Mesendoderm (in vitro differentiated cells): ENCODE data around the gene CD248.
"Not testable (repeated sequence)": the region's sequence is repeated elsewhere in the genome, so short reads cannot be mapped to it uniquely, and the experiment has no call there.

Experiments
- DNase-seq: peaks from one replicate; pipeline ENCODE4 v3.0.0; 2013
- H2AK5ac ChIP-seq: 2 replicates; pipeline ENCODE4 v1.6.1; 2013; ENCODE audit warnings: low read length, inconsistent platforms
- H2BK120ac ChIP-seq: 2 replicates; pipeline ENCODE4 v1.6.1; 2013; ENCODE audit warnings: low read depth, mild to moderate bottlenecking, low read length, moderate library complexity, mixed read lengths
- H2BK15ac ChIP-seq: replicated peaks from 2 replicates; pipeline ENCODE4 v1.6.1; 2013; ENCODE audit warnings: low read depth, mild to moderate bottlenecking, moderate library complexity
- H2BK5ac ChIP-seq: 2 replicates; pipeline ENCODE4 v1.6.1; 2013; ENCODE audit warnings: low read length, inconsistent platforms
- H3K18ac ChIP-seq: 2 replicates; pipeline ENCODE4 v1.6.1; 2013; ENCODE audit warnings: mild to moderate bottlenecking, low read length, mixed read lengths
- H3K23ac ChIP-seq: one replicate; pipeline ENCODE4 v1.6.1; 2013; ENCODE audit warnings: low read length
- H3K27ac ChIP-seq: 2 replicates; pipeline ENCODE4 v1.5.1; 2013; ENCODE audit warnings: low read depth, mild to moderate bottlenecking, inconsistent platforms, low read length, moderate library complexity
- H3K27me3 ChIP-seq: 2 replicates; pipeline ENCODE4 v1.6.1; 2013; ENCODE audit warnings: low read length, control low read depth, mild to moderate bottlenecking, inconsistent platforms; ENCODE audit not compliant: insufficient read depth, poor library complexity
- H3K36me3 ChIP-seq: 2 replicates; pipeline ENCODE4 v1.6.1; 2013; ENCODE audit warnings: low read length, inconsistent platforms; ENCODE audit not compliant: control insufficient read depth, insufficient read depth
- H3K4ac ChIP-seq: one replicate; pipeline ENCODE4 v1.6.1; 2013; ENCODE audit warnings: low read depth, mild to moderate bottlenecking, low read length, moderate library complexity
- H3K4me1 ChIP-seq: 2 replicates; pipeline ENCODE4 v1.6.1; 2013; ENCODE audit warnings: low read depth, low read length, inconsistent platforms; ENCODE audit not compliant: control insufficient read depth
- H3K4me2 ChIP-seq: 2 replicates; pipeline ENCODE4 v1.6.1; 2013; ENCODE audit warnings: low read length
- H3K4me3 ChIP-seq: 2 replicates; pipeline ENCODE4 v1.5.1; 2013; ENCODE audit warnings: mild to moderate bottlenecking, low read length
- H3K56ac ChIP-seq: one replicate; pipeline ENCODE4 v1.6.1; 2013; ENCODE audit warnings: low read length
- H3K79me1 ChIP-seq: 2 replicates; pipeline ENCODE4 v1.6.1; 2013; ENCODE audit warnings: low read length, inconsistent platforms
- H3K79me2 ChIP-seq: 2 replicates; pipeline ENCODE4 v1.6.1; 2013; ENCODE audit warnings: mild to moderate bottlenecking, low read length; ENCODE audit not compliant: control insufficient read depth, insufficient read depth
- H3K9ac ChIP-seq: 2 replicates; pipeline ENCODE4 v1.6.1; 2013; ENCODE audit warnings: low read length, inconsistent platforms
- H4K5ac ChIP-seq: one replicate; pipeline ENCODE4 v1.6.1; 2013; ENCODE audit warnings: low read length
- H4K8ac ChIP-seq: one replicate; pipeline ENCODE4 v1.6.1; 2013; ENCODE audit warnings: low read depth, mild to moderate bottlenecking, control low read depth, low read length, moderate library complexity
- WGBS: extraction: QIAGEN DNeasy Blood & Tissue Kit; methylation state at CpG from one replicate; pipeline ENCODE4 v1.1.7; 2013; ENCODE audit warnings: low lambda C conversion rate, missing lambda C conversion rate; ENCODE audit not compliant: insufficient coverage; ENCODE audit errors: extremely low coverage; 5-methylcytosine and 5-hydroxymethylcytosine counted together

CD248 gene

DNA sequence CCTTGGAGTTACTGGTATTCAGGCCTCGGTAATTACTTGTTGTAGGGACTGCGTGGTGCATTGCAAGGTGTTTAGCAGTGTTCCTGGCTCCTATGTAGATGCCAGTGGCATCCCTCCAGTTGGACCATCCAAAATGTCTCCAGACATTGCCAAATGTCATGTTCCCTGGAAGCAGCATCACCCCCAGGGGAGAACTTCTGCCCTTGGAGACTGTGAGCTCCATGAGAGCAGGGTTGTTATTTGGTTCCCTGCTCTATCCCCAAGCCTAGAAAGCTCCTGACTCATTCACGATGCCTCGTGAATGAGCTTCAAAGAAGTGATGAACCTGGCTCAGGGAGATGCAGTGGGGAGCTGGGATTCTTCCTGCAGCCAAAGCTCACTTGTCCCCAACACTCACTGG lies 4.8 kb upstream of the CD248 start:
- Histone ChIP-seq H3K23ac (no peak overlapping the region), H3K36me3 (no peaks in the 10 kb centered on the region), H3K4me2 (no peak overlapping the region), H4K8ac (no peak overlapping the region), H4K5ac (no peak overlapping the region), H3K4ac (no peak overlapping the region), H3K18ac (no peak overlapping the region), H3K4me3 (no peak overlapping the region), H3K79me1 (no peaks in the 10 kb centered on the region), H3K4me1 (peaks cover 13% of the 10 kb centered on the region), H2BK15ac (no peak overlapping the region), H3K56ac (no peak overlapping the region), H2BK120ac (no peak overlapping the region), H3K79me2 (no peaks in the 10 kb centered on the region), H3K9ac (no peak overlapping the region), H3K27me3 (no peaks in the 10 kb centered on the region), H3K27ac (no peak overlapping the region), H2BK5ac (no peak overlapping the region), H2AK5ac (no peak overlapping the region)
- no peak for DNase-seq
- WGBS: no CpG with 5 or more reads among the region's 4 CpGs

DNA sequence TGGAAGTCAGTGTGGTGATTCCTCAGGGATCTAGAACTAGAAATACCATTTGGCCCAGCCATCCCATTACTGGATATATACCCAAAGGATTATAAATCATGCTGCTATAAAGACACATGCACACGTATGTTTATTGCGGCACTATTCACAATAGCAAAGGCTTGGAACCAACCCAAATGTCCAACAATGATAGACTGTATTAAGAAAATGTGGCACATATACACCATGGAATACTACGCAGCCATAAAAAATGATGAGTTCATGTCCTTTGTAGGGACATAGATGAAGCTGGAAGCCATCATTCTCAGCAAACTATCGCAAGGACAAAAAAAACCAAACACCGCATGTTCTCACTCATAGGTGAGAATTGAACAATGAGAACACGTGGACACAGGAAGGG lies 3.9 kb upstream of the CD248 start:
- H4K8ac ChIP-seq, H3K23ac ChIP-seq, H3K79me2 ChIP-seq, H3K79me1 ChIP-seq, H3K56ac ChIP-seq, H2BK5ac ChIP-seq, H3K36me3 ChIP-seq, DNase-seq, H3K4me3 ChIP-seq, H4K5ac ChIP-seq, H2BK120ac ChIP-seq, H3K4ac ChIP-seq, H3K4me2 ChIP-seq, H3K9ac ChIP-seq, H3K18ac ChIP-seq, H3K27ac ChIP-seq, H3K27me3 ChIP-seq, H2AK5ac ChIP-seq, H2BK15ac ChIP-seq: not testable (repeated sequence)
- no CpG with 5 or more reads among the region's 6 CpGs for WGBS
- peaks cover 13% of the 10 kb centered on the region for H3K4me1 ChIP-seq

DNA sequence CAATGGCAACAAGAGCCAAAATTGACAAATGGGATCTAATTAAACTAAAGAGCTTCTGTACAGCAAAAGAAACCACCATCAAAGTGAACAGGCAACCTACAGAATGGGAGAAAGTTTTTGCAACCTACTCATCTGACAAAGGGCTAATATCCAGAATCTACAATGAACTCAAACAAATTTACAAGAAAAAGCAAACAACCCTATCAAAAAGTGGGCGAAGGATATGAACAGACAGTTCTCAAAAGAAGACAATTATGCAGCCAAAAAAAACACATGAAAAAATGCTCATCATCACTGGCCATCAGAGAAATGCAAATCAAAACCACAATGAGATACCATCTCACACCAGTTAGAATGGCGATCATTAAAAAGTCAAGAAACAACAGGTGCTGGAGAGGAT lies 3.4 kb upstream of the CD248 start:
- H4K8ac ChIP-seq, DNase-seq, H3K4me3 ChIP-seq, H2BK5ac ChIP-seq, H3K36me3 ChIP-seq, H3K9ac ChIP-seq, H3K18ac ChIP-seq, H3K56ac ChIP-seq, H3K4me2 ChIP-seq, H2BK15ac ChIP-seq, H2AK5ac ChIP-seq, H4K5ac ChIP-seq, H2BK120ac ChIP-seq, H3K27ac ChIP-seq, H3K27me3 ChIP-seq, H3K79me2 ChIP-seq, H3K79me1 ChIP-seq, H3K4ac ChIP-seq, H3K23ac ChIP-seq: not testable (repeated sequence)
- peaks cover 13% of the 10 kb centered on the region for H3K4me1 ChIP-seq
- no CpG with 5 or more reads among the region's 2 CpGs for WGBS

DNA sequence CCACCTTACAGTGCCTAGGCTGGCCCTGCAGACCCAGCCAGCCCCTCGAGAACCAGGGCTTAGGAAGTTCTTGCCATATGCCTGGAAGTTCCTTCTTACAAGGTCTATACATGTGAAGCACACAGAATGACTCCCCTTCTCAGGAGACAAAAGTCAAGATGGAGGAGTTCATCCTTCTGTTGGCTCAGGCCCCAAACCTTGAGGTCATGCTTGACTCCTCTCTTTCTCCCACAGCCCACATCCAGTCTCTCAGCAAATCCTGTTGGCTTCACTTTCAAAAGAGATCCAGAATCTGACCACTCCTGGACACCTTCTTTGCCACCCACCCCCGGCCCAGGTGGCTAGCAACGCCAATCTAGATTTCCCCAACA lies 1.7 kb upstream of the CD248 start:
- Histone ChIP-seq H4K8ac (no peak overlapping the region), H3K9ac (peak overlapping the region; percentile 16), H2BK120ac (no peak overlapping the region), H4K5ac (peak overlapping the region; percentile 52), H3K79me2 (no peaks in the 10 kb centered on the region), H3K4me3 (no peak overlapping the region), H3K4ac (no peak overlapping the region), H3K23ac (no peak overlapping the region), H3K79me1 (no peaks in the 10 kb centered on the region), H2BK15ac (no peak overlapping the region), H3K18ac (no peak overlapping the region), H3K4me1 (peaks cover 15% of the 10 kb centered on the region), H2BK5ac (no peak overlapping the region), H3K27ac (peak overlapping the region; percentile 26), H3K27me3 (no peaks in the 10 kb centered on the region), H3K56ac (peak overlapping the region; percentile 77), H3K36me3 (no peaks in the 10 kb centered on the region), H3K4me2 (no peak overlapping the region), H2AK5ac (peak overlapping the region; percentile 74)
- no CpG with 5 or more reads among the region's 3 CpGs for WGBS
- DNase-seq: no peak

DNA sequence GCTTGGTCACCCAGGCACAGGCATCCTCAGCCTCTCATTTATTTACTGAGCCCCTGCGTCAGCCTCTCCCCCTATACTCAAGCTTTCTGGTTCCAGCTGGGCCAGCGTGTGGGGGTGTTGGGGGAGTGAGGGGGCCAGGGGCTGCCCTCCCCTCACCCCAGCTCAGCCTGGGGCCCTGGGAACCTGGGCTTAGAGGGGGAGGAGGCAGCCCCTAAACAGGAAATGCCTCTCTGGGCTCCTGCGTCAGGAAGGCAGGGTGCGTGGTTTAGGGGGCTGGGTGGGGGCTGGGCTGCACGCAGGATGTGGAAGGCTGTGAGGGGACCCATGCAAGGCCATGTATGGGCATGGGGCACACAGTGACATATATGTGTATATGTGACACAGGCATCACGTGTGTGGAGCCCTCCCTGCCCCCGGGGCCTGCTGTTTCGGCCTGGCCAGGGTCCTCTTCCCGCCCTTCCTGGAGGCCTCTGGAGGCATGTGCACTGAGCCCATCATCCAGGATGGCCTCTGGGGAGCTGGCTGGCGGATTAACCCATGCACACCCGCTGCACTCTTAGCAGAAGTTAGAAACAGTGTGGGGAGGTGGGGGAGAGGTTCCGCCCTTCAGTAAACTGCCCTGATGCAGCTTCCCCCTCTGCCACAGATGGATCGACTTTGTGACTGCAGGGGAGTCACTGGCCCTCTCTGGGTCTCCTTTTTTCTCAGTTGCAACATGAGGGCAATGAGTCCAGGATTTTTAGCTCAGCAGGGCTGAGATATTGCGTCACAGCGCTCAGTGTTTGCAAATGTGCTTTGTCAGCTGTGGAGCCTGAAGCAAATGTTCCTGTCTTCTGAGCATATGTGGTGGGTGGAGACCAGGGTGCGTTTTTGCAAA lies 1.1 kb upstream of the CD248 start:
- Histone ChIP-seq H3K4me2 (no peak overlapping the region), H2AK5ac (peak overlapping the region; percentile 74), H3K79me1 (no peaks in the 10 kb centered on the region), H3K4me1 (peaks cover 16% of the 10 kb centered on the region), H3K79me2 (no peaks in the 10 kb centered on the region), H3K18ac (peak overlapping the region; percentile 62), H3K4ac (peak overlapping the region; percentile 75), H3K27ac (peak overlapping the region; percentile 26), H4K5ac (peak overlapping the region; percentile 52), H4K8ac (no peak overlapping the region), H3K36me3 (no peaks in the 10 kb centered on the region), H2BK120ac (no peak overlapping the region), H3K27me3 (no peaks in the 10 kb centered on the region), H3K23ac (no peak overlapping the region), H3K56ac (peak overlapping the region; percentile 77), H2BK15ac (no peak overlapping the region), H3K9ac (peak overlapping the region; percentile 41), H3K4me3 (no peak overlapping the region), H2BK5ac (peak overlapping the region; percentile 18)
- no CpG with 5 or more reads among the region's 16 CpGs for WGBS
- DNase-seq: peak; percentile 80
